Kidney glomerular epithelial cell (primary cell): ENCODE data around the gene TTLL11.
"Not testable (repeated sequence)": the region's sequence is repeated elsewhere in the genome, so short reads cannot be mapped to it uniquely, and the experiment has no call there.

Experiments
- DNase-seq: peaks from one replicate; lab custom pipeline; 2025; lab: John Stamatoyannopoulos, UW

The TTLL11 gene

DNA sequence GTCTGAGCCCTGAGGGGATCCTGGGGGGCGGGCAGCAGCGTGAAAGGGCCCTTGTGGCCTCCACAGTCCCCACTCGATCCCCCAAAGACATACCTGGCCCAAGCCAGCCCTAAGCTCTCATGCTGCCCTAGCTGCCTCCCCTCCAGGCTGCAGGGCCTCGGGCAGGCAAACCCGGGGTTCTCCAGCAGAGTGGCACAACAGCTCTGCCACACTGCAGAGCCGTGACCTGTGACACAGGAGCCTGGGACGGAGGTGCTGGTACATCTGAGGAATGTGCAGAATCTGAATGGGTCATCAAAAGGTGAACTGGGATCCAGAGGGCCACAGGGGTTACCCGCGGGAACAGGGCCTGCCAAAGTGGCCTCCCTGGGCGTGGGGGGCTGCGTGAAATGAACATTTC lies 278.5 kb downstream of the TTLL11 start:
- no peak for DNase-seq

- DNase-seq = no peak
These were observed 279.4 kb downstream of the TTLL11 start for GRCh38 chr9:121813519-121814210.

DNA sequence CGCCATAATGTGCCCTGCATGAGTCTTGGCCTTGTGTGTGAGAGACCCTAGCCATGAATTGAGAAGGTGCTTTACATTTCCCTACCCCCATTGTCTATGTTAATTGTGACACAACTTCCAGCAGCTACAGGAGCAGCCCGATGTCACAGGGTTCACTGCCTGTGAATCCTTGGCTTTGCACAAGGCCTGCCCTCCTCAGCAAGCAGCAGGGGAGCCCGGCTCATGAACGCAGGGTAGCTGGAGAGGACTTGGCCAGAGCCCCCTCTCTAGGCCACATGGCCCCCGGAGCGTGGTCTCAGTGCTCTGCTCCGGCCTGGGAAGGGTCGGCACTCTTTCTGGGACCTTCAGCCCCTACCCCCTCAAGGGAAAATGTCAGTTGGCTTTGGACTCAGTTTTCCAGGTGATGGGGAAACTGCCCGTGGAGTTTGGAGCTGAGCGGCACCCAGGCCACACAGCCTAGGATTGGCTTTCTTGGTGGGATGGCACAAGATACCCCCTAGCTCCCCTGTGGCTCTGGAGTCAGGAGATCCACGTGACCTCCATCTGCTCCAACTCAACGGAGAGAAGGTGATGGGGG lies 280.9 kb downstream of the TTLL11 start:
- DNase-seq = no peak

- no peak for DNase-seq
These were observed 281.4 kb downstream of the TTLL11 start for GRCh38 chr9:121811751-121812150.

DNA sequence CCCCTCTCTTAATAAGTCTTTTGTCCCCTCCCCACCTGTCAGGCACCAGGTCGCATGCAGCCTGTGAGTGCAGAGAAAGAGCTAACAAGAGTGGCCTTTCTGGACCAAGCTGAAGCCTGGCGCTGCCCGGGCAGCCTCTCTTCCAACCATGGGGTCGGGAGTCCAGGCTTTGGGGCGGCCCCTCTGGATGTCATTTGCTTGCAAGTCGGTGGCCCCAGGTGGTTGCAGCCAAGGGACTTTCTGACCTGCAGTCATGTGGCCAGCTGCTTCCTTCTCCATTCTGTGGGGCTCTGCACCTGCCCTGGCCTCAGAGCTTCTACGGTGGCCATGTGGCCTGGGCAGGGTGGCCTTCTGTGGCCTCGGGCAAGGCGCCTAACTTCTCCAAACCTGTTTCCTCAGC lies 282.0 kb downstream of the TTLL11 start:
- no peak for DNase-seq

DNA sequence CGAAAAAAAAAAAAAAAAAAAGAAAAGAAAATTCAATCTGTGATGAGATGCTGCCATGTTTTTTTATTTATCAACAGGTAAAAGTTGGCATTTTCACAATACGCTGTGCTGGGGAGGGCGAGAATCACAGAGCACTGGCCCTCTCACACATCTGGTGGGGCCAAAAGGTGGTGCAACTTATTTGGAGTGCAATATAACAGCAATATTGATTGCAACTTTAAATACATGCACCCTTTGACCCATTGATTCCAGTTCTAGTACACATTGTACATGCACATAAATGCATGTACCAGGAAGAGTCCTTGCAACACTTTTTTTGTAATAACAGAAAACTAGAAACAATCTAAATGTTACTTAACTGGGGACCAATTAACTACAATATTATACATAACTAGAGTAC lies 282.6 kb downstream of the TTLL11 start:
- no peak for DNase-seq

DNA sequence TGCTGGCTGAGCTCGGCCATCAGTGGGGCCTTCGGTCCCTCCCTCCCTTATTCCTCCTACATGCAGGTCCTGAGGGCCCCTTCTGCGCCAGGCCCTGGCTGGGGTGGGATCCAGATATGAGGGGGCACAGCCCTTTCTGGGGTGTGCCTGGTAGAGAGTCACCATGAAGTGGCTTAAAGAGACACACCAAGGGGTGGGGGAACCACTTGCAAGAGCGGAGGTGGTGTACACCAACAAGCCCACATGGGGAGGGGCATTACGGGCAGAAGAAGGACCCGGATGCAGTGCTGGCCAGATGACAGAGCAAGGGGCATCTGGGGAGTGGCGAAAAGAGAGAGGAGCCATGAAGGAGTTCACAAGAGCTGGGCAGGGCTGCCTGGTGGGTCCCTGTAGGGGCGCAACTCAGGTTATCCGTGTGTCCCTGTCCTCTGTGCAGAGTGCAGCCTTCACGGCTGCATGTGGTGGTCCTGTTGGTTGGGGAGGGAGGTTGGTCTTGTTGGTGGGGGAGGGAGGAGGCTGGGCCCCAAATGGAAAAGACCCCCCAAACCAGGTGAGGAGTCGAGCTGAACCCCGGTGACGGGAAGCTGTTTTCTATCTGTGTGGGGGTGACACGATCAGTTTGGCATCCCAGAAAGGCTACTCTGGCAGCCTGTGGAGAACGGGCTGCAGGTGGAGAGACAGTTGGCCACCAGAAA lies 283.6 kb downstream of the TTLL11 start:
- no peak for DNase-seq

- DNase-seq = no peak
These were observed 284.3 kb downstream of the TTLL11 start for GRCh38 chr9:121808781-121809180.

GRCh38 chr9:121807823-121808278 lies 285.3 kb downstream of the TTLL11 start:
- no peak for DNase-seq

DNA sequence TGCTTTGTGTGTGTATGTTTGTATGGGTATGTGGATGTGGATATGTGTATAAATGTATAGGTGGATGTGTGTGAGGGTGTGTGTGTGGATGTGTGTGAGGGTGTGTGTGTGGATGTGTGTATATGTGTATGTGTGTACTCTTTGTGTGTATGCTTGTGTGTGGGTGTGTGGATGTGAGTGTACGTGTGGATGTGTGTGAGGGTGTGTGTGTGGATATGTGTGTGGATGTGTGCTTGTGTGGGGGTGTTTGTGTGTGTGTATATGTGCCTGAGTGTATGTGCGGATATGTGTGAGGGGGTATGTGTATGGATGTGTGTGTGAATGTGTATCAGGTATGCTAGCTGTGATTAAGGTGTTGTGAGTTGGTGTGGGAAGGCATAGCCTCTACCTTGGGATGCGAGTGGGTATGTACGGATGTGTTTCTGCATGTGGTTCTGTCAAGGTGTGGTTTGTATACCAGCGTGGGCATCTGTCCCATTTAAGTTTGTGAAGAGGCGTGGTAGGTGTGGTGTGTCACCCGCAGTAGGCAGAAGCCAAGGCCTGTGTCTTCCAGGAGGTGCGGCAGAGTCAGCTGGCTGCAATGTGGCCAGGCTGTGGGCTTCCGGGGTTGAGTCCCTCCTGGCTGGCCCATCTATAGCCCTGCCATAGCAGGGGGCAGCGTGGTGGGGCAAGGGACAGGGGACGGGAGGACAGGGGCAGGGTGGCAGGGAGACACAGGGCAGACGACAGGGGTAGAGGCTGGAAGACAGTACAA lies 285.9 kb downstream of the TTLL11 start:
- no peak for DNase-seq

- DNase-seq = no peak
These were observed 290.4 kb downstream of the TTLL11 start for GRCh38 chr9:121802753-121803152.

DNA sequence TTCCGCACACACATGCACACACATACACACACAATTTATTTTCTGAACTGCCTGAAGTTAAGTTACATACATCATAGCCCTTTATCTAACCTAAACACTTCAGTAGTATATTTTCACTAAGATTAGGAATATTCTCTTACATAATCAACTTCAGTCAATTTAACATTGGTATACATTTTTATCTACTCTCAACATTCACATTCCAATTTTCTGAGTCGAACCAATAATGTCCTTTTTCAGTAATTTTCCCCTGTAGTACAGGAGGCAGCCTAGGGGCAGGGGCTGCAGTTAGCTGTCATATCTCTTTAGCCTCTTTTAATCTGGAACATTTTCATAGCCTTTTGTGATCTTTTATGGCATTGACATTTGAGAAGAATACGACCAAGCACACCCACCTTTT lies 291.5 kb downstream of the TTLL11 start:
- DNase-seq = no peak

GRCh38 chr9:121800376-121800775 lies 292.7 kb downstream of the TTLL11 start:
- DNase-seq = no peak

DNA sequence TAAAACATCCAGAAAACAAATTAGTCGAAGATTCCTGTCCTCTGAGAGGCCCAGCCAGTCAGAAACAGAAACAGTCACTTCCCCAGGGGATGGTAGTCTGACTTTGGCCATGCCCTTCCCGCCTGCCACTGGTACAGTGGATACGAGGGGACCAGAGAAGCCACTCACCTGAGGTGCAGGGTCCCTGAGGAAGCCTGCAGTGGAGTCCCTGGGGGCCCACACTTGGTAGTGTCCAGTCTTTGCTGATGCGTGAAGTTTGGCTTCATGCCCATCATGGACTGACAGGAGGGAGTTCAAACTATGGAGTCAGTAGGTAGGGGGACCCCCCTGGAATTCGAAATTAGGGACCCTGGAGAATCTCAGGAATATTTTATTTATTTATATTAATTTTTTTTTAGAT lies 294.2 kb downstream of the TTLL11 start:
- DNase-seq = no peak

GRCh38 chr9:121797081-121797480 lies 296.0 kb downstream of the TTLL11 start:
- no peak for DNase-seq

DNA sequence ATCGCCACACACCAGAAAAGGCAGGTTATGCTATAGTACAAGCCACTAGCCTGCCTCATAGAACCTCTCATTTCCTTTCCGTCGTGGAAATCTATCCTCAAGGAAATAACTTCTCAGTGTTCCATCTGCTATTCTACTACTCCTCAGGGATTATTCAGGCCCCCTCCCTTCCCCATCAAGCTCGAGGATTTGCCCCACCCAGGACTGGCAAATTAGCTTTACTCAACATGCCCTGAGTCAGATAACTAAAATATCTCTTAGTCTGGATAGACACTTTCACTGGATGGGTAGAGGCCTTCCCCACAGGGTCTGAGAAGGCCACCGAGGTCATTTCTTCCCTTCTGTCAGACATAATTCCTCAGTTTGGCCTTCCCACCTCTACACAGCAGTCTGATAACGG lies 298.8 kb downstream of the TTLL11 start:
- DNase-seq = not testable (repeated sequence)

- not testable (repeated sequence) for DNase-seq
These were observed 300.6 kb downstream of the TTLL11 start for GRCh38 chr9:121792476-121792875.

DNA sequence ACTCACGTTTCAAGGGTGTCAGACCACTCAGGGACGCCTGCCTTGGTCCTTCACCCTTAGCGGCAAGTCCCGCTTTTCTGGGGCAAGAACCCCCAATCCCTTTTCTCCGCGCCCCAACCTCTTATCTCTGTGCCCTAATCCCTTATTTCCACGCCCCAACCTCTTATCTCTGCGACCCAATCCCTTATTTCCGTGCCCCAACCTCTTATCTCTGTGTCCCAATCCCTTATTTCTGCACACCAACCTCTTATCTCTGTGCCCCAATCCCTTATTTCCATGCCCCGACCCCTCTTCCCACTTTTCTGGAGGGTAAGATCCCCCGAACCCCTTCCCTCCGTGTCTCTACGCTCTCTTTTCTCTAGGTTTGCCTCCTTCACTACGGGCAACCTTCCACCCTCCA lies 302.3 kb downstream of the TTLL11 start:
- DNase-seq = no peak

GRCh38 chr9:121788686-121789366 lies 304.3 kb downstream of the TTLL11 start:
- DNase-seq = no peak

GRCh38 chr9:121786998-121787422 lies 306.1 kb downstream of the TTLL11 start:
- no peak for DNase-seq

GRCh38 chr9:121786543-121786948 lies 306.6 kb downstream of the TTLL11 start:
- DNase-seq = no peak
